Spleen (tissue), 11 donors: ENCODE results near the gene TENT4B. TPM values are rescaled to one million over a fixed set of nuclear protein-coding genes. Genes with fewer than 3 reads are reported as not detected.
A peak's percentile ranks its signal among the peaks of the same experiment; 100 is the strongest.

Experiments used
- DNase-seq: peaks from one replicate; pipeline ENCODE4 v3.0.0-alpha.2; 2020
- H3K27ac ChIP-seq, 8 donors: fragments of 200-600 bp; sonication (generic) in 7 of 8; 1 replicate in 4 of 8; 2 replicates in 4 of 8; pipeline versions ENCODE4 v1.5.0 to v1.8.0; 2016 to 2021; ENCODE audit warnings: inconsistent platforms in 4 of 8, mild to moderate bottlenecking in 4 of 8, moderate library complexity in 1 of 8
- H3K27me3 ChIP-seq, 7 donors: fragments of 200-600 bp; sonication (generic) in 6 of 7; replicated peaks in 1 of 7; 1 replicate in 4 of 7; 2 replicates in 3 of 7; pipeline versions ENCODE4 v1.5.0 to v1.8.0; 2016 to 2021; ENCODE audit warnings: inconsistent platforms in 3 of 7, mild to moderate bottlenecking in 1 of 7
- H3K36me3 ChIP-seq, 6 donors: fragments of 200-600 bp; sonication (generic) in 5 of 6; 1 replicate in 4 of 6; 2 replicates in 2 of 6; pipeline versions ENCODE4 v1.5.0 to v1.8.0; 2016 to 2021; ENCODE audit warnings: inconsistent platforms in 2 of 6
- H3K4me1 ChIP-seq, 6 donors: fragments of 200-600 bp; sonication (generic) in 5 of 6; 1 replicate in 3 of 6; 2 replicates in 3 of 6; pipeline versions ENCODE4 v1.5.0 to v1.8.0; 2016 to 2021; ENCODE audit warnings: inconsistent platforms in 3 of 6
- H3K4me3 ChIP-seq, 8 donors: fragments of 200-600 bp; sonication (generic) in 7 of 8; 1 replicate in 4 of 8; 2 replicates in 4 of 8; pipeline versions ENCODE4 v1.5.0 to v1.8.0; 2016 to 2021; ENCODE audit warnings: inconsistent platforms in 4 of 8, mild to moderate bottlenecking in 4 of 8, moderate library complexity in 2 of 8
- H3K9me3 ChIP-seq, 8 donors: fragments of 200-600 bp; sonication (generic) in 7 of 8; 1 replicate in 4 of 8; 2 replicates in 4 of 8; pipeline versions ENCODE4 v1.5.0 to v1.8.0; 2016 to 2021; ENCODE audit warnings: inconsistent platforms in 4 of 8
- CTCF ChIP-seq, 11 experiments: fragments of 200-600 bp in 7 of 11; fragments of 450-650 bp in 4 of 11; sonication (generic) in 4 of 11; IDR thresholded peaks in 8 of 11; conservative IDR thresholded peaks in 3 of 11; 1 replicate in 7 of 11; 2 replicates in 4 of 11; pipeline versions ENCODE4 v1.4.0 to v1.8.0; 2016 to 2021; ENCODE audit warnings: antibody characterized with exemption in 11 of 11, inconsistent platforms in 4 of 11, mild to moderate bottlenecking in 1 of 11
- POLR2A ChIP-seq, 3 donors: fragments of 450-650 bp; IDR thresholded peaks; one replicate each; pipeline ENCODE4 v1.5.1; 2017; ENCODE audit warnings: antibody characterized with exemption in 3 of 3, mild to moderate bottlenecking in 1 of 3
- POLR2AphosphoS5 ChIP-seq, 3 donors: sonication (generic); formaldehyde crosslinking; IDR thresholded peaks; one replicate each; pipeline ENCODE4 v1.5.1; 2017; ENCODE audit warnings: antibody characterized with exemption in 3 of 3
- WGBS, 5 donors: extraction: QIAGEN DNeasy Blood & Tissue Kit in 3 of 5; methylation state at CpG; one replicate each; pipeline versions ENCODE4 v1.1.5 to v1.1.7; 2013 to 2018; 5-methylcytosine and 5-hydroxymethylcytosine counted together
- intact Hi-C: fragments of 100-400 bp; cut with DNase I; formaldehyde crosslinking; loops from one replicate; pipeline ENCODE4 v1.15.0; 2023; ENCODE audit warnings: low total_unique reads
- polyA plus RNA-seq, 3 donors: library from polyadenylated mRNA; stranded (reverse); fragments of 200-250 nt; gene quantifications; one replicate each; pipeline ENCODE4 v1.2.1, GENCODE V29; 2013
- total RNA-seq, 7 donors: library from RNA; depleted of rRNA in 3 of 7; stranded (reverse); fragments of >200 nt in 3 of 7; fragmentation: NEBNext Ultra II Directional in 4 of 7; extraction: Animal tissue kit (Norgen Biotek cat#: 25700) in 4 of 7; gene quantifications; one replicate each; pipeline versions ENCODE4 v1.1.0 to v1.2.1, GENCODE V29; 2016 to 2021
- donor health status: healthy with polysubstance abuse.
- donor health status: DM: no; HTN: no; CAD: no; lungs with moderate emphysema.
- donor health status: DM: no; HTN: no; CAD: no.
- donor health status: Bipolar disorder and iron deficiency.
- donor health status: healthy.
- donor health status: DM: no; HTN: no; CAD: no.
- donor health status: DM: yes; HTN: yes; CAD: no.

Gene TENT4B
- total and polyA plus RNA-seq, 10 donors = 4.2 to 16.4 (median 12.1) TPM

- Histone ChIP-seq H3K27ac (peak overlapping the region in 7 of 8 donors; percentile 61 to 98 (median 94)), H3K4me1 (peaks cover 72 to 100% (median 100%) of the 10 kb centered on the region in 6 donors), H3K27me3 (no peaks in the 10 kb centered on the region), H3K36me3 (peaks cover 0 to 6% (median 0%) of the 10 kb centered on the region in 6 donors), H3K9me3 (no peaks in the 10 kb centered on the region), H3K4me3 (peak overlapping the region in 3 of 8 donors; percentile 46 to 72 (median 46))
- 54 to 88% (median 74%) methylated on average over 1 to 2 of the region's 2 CpGs for WGBS, 5 donors
- no peak for TF ChIP-seq POLR2AphosphoS5 (IDR thresholded peaks at IDR 0.05)
- no peak for TF ChIP-seq CTCF (IDR thresholded peaks at IDR 0.05 in 8 of 11, conservative IDR thresholded peaks at IDR 0.05 in 3 of 11)
- no peak for TF ChIP-seq POLR2A (IDR thresholded peaks at IDR 0.05)
- no peak for DNase-seq
- intact Hi-C loops = no loop called here
Measured at GRCh38 chr16:50276326-50276640, 123.2 kb downstream of the TENT4B start.

GRCh38 chr16:50276801-50277555, 123.9 kb downstream of the TENT4B start:
- WGBS, 5 donors = 74 to 88% (median 77%) methylated on average over 4 of the region's 4 CpGs
- Histone ChIP-seq H3K4me3 (peak overlapping the region in 1 of 8 donors; percentile 72), H3K27ac (peak overlapping the region in 7 of 8 donors; percentile 42 to 98 (median 94)), H3K4me1 (peaks cover 73 to 100% (median 100%) of the 10 kb centered on the region in 6 donors), H3K9me3 (no peaks in the 10 kb centered on the region), H3K27me3 (no peaks in the 10 kb centered on the region), H3K36me3 (peaks cover 0 to 6% (median 0%) of the 10 kb centered on the region in 6 donors)
- no peak for DNase-seq
- intact Hi-C loops = no loop called here
- TF ChIP-seq POLR2A (IDR thresholded peaks at IDR 0.05) = no peak
- TF ChIP-seq POLR2AphosphoS5 (IDR thresholded peaks at IDR 0.05) = no peak
- no peak for TF ChIP-seq CTCF (IDR thresholded peaks at IDR 0.05 in 8 of 11, conservative IDR thresholded peaks at IDR 0.05 in 3 of 11)

- H3K4me1 ChIP-seq = peaks cover 73 to 100% (median 100%) of the 10 kb centered on the region in 6 donors
- H3K27ac ChIP-seq = peak overlapping the region; percentile 22 to 98 (median 79)
- H3K36me3 ChIP-seq = peaks cover 0 to 6% (median 0%) of the 10 kb centered on the region in 6 donors
- TF ChIP-seq POLR2AphosphoS5 (IDR thresholded peaks at IDR 0.05) (no peak), POLR2A (IDR thresholded peaks at IDR 0.05) (no peak), CTCF (IDR thresholded peaks at IDR 0.05 in 8 of 11, conservative IDR thresholded peaks at IDR 0.05 in 3 of 11) (no peak)
- peak overlapping the region in 1 of 8 donors; percentile 14 for H3K4me3 ChIP-seq
- no peaks in the 10 kb centered on the region for H3K9me3 ChIP-seq
- no peaks in the 10 kb centered on the region for H3K27me3 ChIP-seq
- DNase-seq = no peak
- intact Hi-C loops = no loop called here
- WGBS, 5 donors = 53 to 79% (median 71%) methylated on average over 3 of the region's 3 CpGs
Measured at GRCh38 chr16:50278251-50278650, 125.1 kb downstream of the TENT4B start.

GRCh38 chr16:50279504-50279865, 126.4 kb downstream of the TENT4B start:
- WGBS, 5 donors = 29 to 48% (median 47%) methylated on average over 2 of the region's 2 CpGs
- H3K4me3 ChIP-seq = peak overlapping the region in 4 of 8 donors; percentile 14 to 30 (median 22)
- no peaks in the 10 kb centered on the region for H3K27me3 ChIP-seq
- H3K27ac ChIP-seq = peak overlapping the region; percentile 42 to 98 (median 79)
- intact Hi-C loops = no loop called here
- H3K4me1 ChIP-seq = peaks cover 74 to 100% (median 100%) of the 10 kb centered on the region in 6 donors
- H3K9me3 ChIP-seq = no peaks in the 10 kb centered on the region
- TF ChIP-seq CTCF (IDR thresholded peaks at IDR 0.05 in 8 of 11, conservative IDR thresholded peaks at IDR 0.05 in 3 of 11) = no peak
- no peak for TF ChIP-seq POLR2AphosphoS5 (IDR thresholded peaks at IDR 0.05)
- no peak for TF ChIP-seq POLR2A (IDR thresholded peaks at IDR 0.05)
- H3K36me3 ChIP-seq = peaks cover 0 to 6% (median 0%) of the 10 kb centered on the region in 6 donors
- DNase-seq = no peak
